Osteocyte (in vitro differentiated cells): ENCODE data around the gene ZDHHC5. TPM values are rescaled to one million over a fixed set of nuclear protein-coding genes. Genes with fewer than 3 reads are reported as not detected.
"Not testable (repeated sequence)": the region's sequence is repeated elsewhere in the genome, so short reads cannot be mapped to it uniquely, and the experiment has no call there.

ENCODE experiments used
- DNase-seq: peaks from one replicate; pipeline ENCODE4 v3.0.0; 2021; ENCODE audit warnings: mixed read lengths; ENCODE audit not compliant: unreplicated experiment; ENCODE audit errors: extremely low spot score
- H3K27ac Mint-ChIP-seq: one replicate; pipeline ENCODE4 v1.8.0; 2021; ENCODE audit warnings: mild to moderate bottlenecking, mixed read lengths; ENCODE audit not compliant: unreplicated experiment
- H3K27me3 Mint-ChIP-seq: one replicate; pipeline ENCODE4 v1.8.0; 2021; ENCODE audit warnings: mixed read lengths; ENCODE audit not compliant: unreplicated experiment
- H3K36me3 Mint-ChIP-seq: one replicate; pipeline ENCODE4 v1.8.0; 2021; ENCODE audit warnings: mixed read lengths; ENCODE audit not compliant: unreplicated experiment
- H3K4me1 Mint-ChIP-seq: one replicate; pipeline ENCODE4 v1.8.0; 2021; ENCODE audit warnings: mixed read lengths; ENCODE audit not compliant: unreplicated experiment
- H3K4me3 Mint-ChIP-seq: one replicate; pipeline ENCODE4 v1.8.0; 2021; ENCODE audit warnings: mild to moderate bottlenecking, moderate library complexity, mixed read lengths; ENCODE audit not compliant: unreplicated experiment
- H3K9me3 Mint-ChIP-seq: one replicate; pipeline ENCODE4 v1.8.0; 2021; ENCODE audit warnings: mixed read lengths; ENCODE audit not compliant: unreplicated experiment
- total RNA-seq: library from RNA; stranded (reverse); gene quantifications from 2 replicates; pipeline ENCODE4 v1.2.1, GENCODE V29; 2021
- TF ChIP-seq, protein P1 (sequence below): fragments of 200-600 bp; sonication (generic); IDR thresholded peaks from 2 replicates; pipeline ENCODE4 v1.5.0; 2021; ENCODE audit warnings: antibody characterized with exemption, mild to moderate bottlenecking, moderate library complexity

Gene ZDHHC5
- total RNA-seq, 1 donor from 2014 or later = 60.5 TPM

GRCh38 chr11:57651408-57651807 is 16.5 kb upstream of the ZDHHC5 start:
- TF ChIP-seq, protein P1, sequence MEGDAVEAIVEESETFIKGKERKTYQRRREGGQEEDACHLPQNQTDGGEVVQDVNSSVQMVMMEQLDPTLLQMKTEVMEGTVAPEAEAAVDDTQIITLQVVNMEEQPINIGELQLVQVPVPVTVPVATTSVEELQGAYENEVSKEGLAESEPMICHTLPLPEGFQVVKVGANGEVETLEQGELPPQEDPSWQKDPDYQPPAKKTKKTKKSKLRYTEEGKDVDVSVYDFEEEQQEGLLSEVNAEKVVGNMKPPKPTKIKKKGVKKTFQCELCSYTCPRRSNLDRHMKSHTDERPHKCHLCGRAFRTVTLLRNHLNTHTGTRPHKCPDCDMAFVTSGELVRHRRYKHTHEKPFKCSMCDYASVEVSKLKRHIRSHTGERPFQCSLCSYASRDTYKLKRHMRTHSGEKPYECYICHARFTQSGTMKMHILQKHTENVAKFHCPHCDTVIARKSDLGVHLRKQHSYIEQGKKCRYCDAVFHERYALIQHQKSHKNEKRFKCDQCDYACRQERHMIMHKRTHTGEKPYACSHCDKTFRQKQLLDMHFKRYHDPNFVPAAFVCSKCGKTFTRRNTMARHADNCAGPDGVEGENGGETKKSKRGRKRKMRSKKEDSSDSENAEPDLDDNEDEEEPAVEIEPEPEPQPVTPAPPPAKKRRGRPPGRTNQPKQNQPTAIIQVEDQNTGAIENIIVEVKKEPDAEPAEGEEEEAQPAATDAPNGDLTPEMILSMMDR = no peak
- Mint-ChIP-seq H3K36me3 (no peaks in the 10 kb centered on the region), H3K27ac (no peak overlapping the region), H3K9me3 (no peaks in the 10 kb centered on the region), H3K27me3 (peaks cover 55% of the 10 kb centered on the region), H3K4me3 (no peak overlapping the region), H3K4me1 (peaks cover 43% of the 10 kb centered on the region)
- DNase-seq = no peak

GRCh38 chr11:57652230-57652629 is 15.7 kb upstream of the ZDHHC5 start:
- DNase-seq, H3K36me3 Mint-ChIP-seq, H3K27ac Mint-ChIP-seq, H3K9me3 Mint-ChIP-seq, H3K4me3 Mint-ChIP-seq: not testable (repeated sequence)
- H3K27me3 Mint-ChIP-seq = peaks cover 47% of the 10 kb centered on the region
- H3K4me1 Mint-ChIP-seq = peaks cover 40% of the 10 kb centered on the region

GRCh38 chr11:57652662-57653061 is 15.3 kb upstream of the ZDHHC5 start:
- Mint-ChIP-seq H3K4me1 (peaks cover 38% of the 10 kb centered on the region), H3K4me3 (peak overlapping the region; percentile 33), H3K9me3 (no peaks in the 10 kb centered on the region), H3K27me3 (peaks cover 42% of the 10 kb centered on the region), H3K36me3 (no peaks in the 10 kb centered on the region), H3K27ac (no peak overlapping the region)
- DNase-seq = no peak
- TF ChIP-seq, protein P1 = no peak

- Mint-ChIP-seq H3K4me1 (peaks cover 37% of the 10 kb centered on the region), H3K36me3 (no peaks in the 10 kb centered on the region), H3K27ac (no peak overlapping the region), H3K9me3 (no peaks in the 10 kb centered on the region), H3K27me3 (peaks cover 37% of the 10 kb centered on the region), H3K4me3 (no peak overlapping the region)
- TF ChIP-seq, protein P1 = no peak
- DNase-seq = no peak
Observed at GRCh38 chr11:57653163-57653562, 14.8 kb upstream of the ZDHHC5 start.

DNA sequence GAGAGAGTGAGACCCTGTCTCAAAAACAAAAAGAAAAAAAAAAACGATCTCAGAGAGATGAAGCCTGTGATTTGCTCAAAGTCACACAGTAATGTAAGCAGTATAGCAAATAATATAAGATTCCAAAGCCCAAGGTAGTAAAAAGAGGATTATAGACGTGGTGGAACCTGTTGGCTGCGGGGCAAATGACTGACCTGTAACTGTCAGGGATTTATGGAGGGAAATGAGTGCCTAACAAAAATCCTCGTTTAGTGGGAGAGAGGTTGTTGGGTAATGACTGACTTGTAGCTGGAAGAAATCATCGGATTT is 11.1 kb upstream of the ZDHHC5 start:
- Mint-ChIP-seq H3K36me3 (peaks cover 9% of the 10 kb centered on the region), H3K27ac (peak overlapping the region; percentile 91), H3K4me3 (peak overlapping the region; percentile 98), H3K4me1 (peaks cover 21% of the 10 kb centered on the region), H3K9me3 (no peaks in the 10 kb centered on the region), H3K27me3 (peaks cover 5% of the 10 kb centered on the region)
- no peak for DNase-seq
- TF ChIP-seq, protein P1 = no peak
